WERI-Rb-1 (cell line): ENCODE data around the gene PZP.
"Not testable (repeated sequence)": the region's sequence is repeated elsewhere in the genome, so short reads cannot be mapped to it uniquely, and the experiment has no call there.

Experiments used
- DNase-seq: peaks from one replicate; pipeline ENCODE4 v3.0.0-alpha.2; 2020
- H3K27ac ChIP-seq: fragments of 250-450 bp; sonication (Bioruptor Pico); 2 replicates; pipeline ENCODE4 v1.5.1; 2020; ENCODE audit warnings: mild to moderate bottlenecking, moderate library complexity
- H3K27me3 ChIP-seq: fragments of 250-450 bp; sonication (Bioruptor Pico); 2 replicates; pipeline ENCODE4 v1.5.1; 2021; ENCODE audit warnings: mild to moderate bottlenecking, low read depth, moderate library complexity; ENCODE audit not compliant: insufficient read depth, severe bottlenecking
- H3K36me3 ChIP-seq: fragments of 250-450 bp; sonication (Bioruptor Pico); 2 replicates; pipeline ENCODE4 v1.5.1; 2020; ENCODE audit warnings: mild to moderate bottlenecking, moderate library complexity
- H3K4me3 ChIP-seq: 2 replicates; pipeline ENCODE4 v1.5.1; 2011; ENCODE audit warnings: low read depth, mild to moderate bottlenecking, control low read depth, low read length
- H3K9me3 ChIP-seq: fragments of 250-450 bp; sonication (Bioruptor Pico); 2 replicates; pipeline ENCODE4 v1.5.1; 2021; ENCODE audit warnings: mild to moderate bottlenecking, moderate library complexity; ENCODE audit not compliant: severe bottlenecking
- CTCF ChIP-seq: IDR thresholded peaks from 2 replicates; pipeline ENCODE4 v1.5.1; 2011; ENCODE audit warnings: low read depth, mild to moderate bottlenecking, control low read depth, inconsistent platforms, low read length

PZP gene

GRCh38 chr12:9208229-9208628 is at the start of gene PZP:
PZP (minus strand) TSS chr12:9208395; CDS start chr12:9208341, 54 bp downstream.
- H3K4me3 ChIP-seq = no peak within 1 kb of the TSS
- no peaks in the 10 kb centered on the region for H3K36me3 ChIP-seq
- H3K27me3 ChIP-seq = no peaks in the 10 kb centered on the region
- no peaks in the 10 kb centered on the region for H3K9me3 ChIP-seq
- H3K27ac ChIP-seq = no peak within 1 kb of the TSS
- no peak for TF ChIP-seq CTCF
- DNase-seq = no peak

- DNase-seq = no peak
- no peak for TF ChIP-seq CTCF
- Histone ChIP-seq H3K9me3 (peaks cover 2% of the 10 kb centered on the region), H3K27ac (no peak overlapping the region), H3K4me3 (no peak overlapping the region), H3K36me3 (no peaks in the 10 kb centered on the region), H3K27me3 (no peaks in the 10 kb centered on the region)
Measured at GRCh38 chr12:9256758-9257405, 48.7 kb upstream of the PZP start.

GRCh38 chr12:9256341-9256740 is 48.1 kb upstream of the PZP start:
- H3K27me3 ChIP-seq = no peaks in the 10 kb centered on the region

GRCh38 chr12:9255837-9256236 is 47.6 kb upstream of the PZP start:
- H3K4me3 ChIP-seq = no peak overlapping the region
- H3K36me3 ChIP-seq = no peaks in the 10 kb centered on the region
- no peak for TF ChIP-seq CTCF
- no peak overlapping the region for H3K27ac ChIP-seq
- DNase-seq = no peak
- H3K9me3 ChIP-seq = peaks cover 2% of the 10 kb centered on the region
- H3K27me3 ChIP-seq = peaks cover 4% of the 10 kb centered on the region

More at GRCh38 chr12:9256341-9256740, 48.1 kb upstream of the PZP start:
- peaks cover 2% of the 10 kb centered on the region for H3K9me3 ChIP-seq
- no peaks in the 10 kb centered on the region for H3K36me3 ChIP-seq
- H3K27ac ChIP-seq = no peak overlapping the region
- no peak overlapping the region for H3K4me3 ChIP-seq
- no peak for TF ChIP-seq CTCF
- no peak for DNase-seq

GRCh38 chr12:9253464-9253863 is 45.3 kb upstream of the PZP start:
- Histone ChIP-seq H3K27ac (no peak overlapping the region), H3K27me3 (peaks cover 12% of the 10 kb centered on the region), H3K9me3 (peaks cover 2% of the 10 kb centered on the region), H3K4me3 (no peak overlapping the region), H3K36me3 (no peaks in the 10 kb centered on the region)
- no peak for DNase-seq
- no peak for TF ChIP-seq CTCF

GRCh38 chr12:9252791-9253190 is 44.6 kb upstream of the PZP start:
- DNase-seq, H3K27ac ChIP-seq, H3K9me3 ChIP-seq, H3K36me3 ChIP-seq, H3K4me3 ChIP-seq: not testable (repeated sequence)
- peaks cover 14% of the 10 kb centered on the region for H3K27me3 ChIP-seq
